ENCODE results near the gene ANGEL1. TPM values are rescaled to one million over a fixed set of nuclear protein-coding genes. Genes with fewer than 3 reads are reported as not detected.
A peak's percentile ranks its signal among the peaks of the same experiment; 100 is the strongest.

The ANGEL1 gene
- total and polyA plus RNA-seq, 2 of the 8 experiments (the other 6 are each of a cell fraction or from before 2014, with no cell fraction given) = 26.8 to 27.2 TPM

DNA sequence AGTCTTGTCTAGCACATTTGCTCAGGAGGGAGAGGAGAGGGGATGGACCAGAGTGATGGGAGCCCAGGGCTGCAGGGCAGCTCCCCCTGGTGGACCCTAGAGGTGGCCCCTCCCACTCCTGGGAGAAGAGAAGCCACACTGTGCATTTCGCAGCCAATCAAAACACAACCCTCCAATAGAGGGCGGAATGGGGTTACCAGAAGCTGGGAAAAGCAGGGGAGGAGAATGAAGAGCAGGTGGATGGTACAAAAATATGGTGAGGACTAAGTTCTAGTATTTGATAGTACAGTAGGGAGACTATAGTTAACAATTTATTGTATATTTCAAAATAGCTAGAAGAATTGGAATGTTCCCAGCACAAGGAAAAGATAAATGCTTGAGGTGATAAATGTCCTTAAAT is 27.8 kb downstream of the ANGEL1 start:
- Histone ChIP-seq H2BK20ac (ENCODE audit: low read length) (no peak overlapping the region), H3K9me3 (ENCODE audit: insufficient read depth in 2 of 2, low read depth in 1 of 2, low read length in 1 of 2) (no peaks in the 10 kb centered on the region), H4K91ac (replicated peaks; ENCODE audit: insufficient read length, low read length) (no peak overlapping the region), H2BK120ac (replicated peaks; ENCODE audit: low read depth, low read length) (no peak overlapping the region), H3K79me1 (ENCODE audit: low read depth, low read length) (no peaks in the 10 kb centered on the region), H3K18ac (ENCODE audit: extremely low read depth, low read length) (no peak overlapping the region), H3K23me2 (ENCODE audit: low read depth, low read length) (no peaks in the 10 kb centered on the region), H3K4ac (replicated peaks; ENCODE audit: insufficient read length, low read depth, low read length) (no peak overlapping the region), H3K56ac (replicated peaks; ENCODE audit: insufficient read length, low read depth, low read length) (no peak overlapping the region), H2BK5ac (ENCODE audit: low read depth, low read length) (no peak overlapping the region), H2BK15ac (ENCODE audit: low read length) (no peak overlapping the region), H4K8ac (ENCODE audit: extremely low read depth, insufficient read depth, low read length) (no peak overlapping the region), H3K79me2 (ENCODE audit: control insufficient read depth in 1 of 2, insufficient read depth in 2 of 2, low read length in 2 of 2) (no peaks in the 10 kb centered on the region), H3K27ac (ENCODE audit: low read depth, low read length) (no peak overlapping the region), H2AK5ac (ENCODE audit: low read depth, low read length) (no peak overlapping the region), H3K27me3 (replicated peaks in 1 of 4; ENCODE audit: control insufficient read depth in 3 of 4, extremely low read depth in 1 of 4, insufficient read depth in 3 of 4, low read length in 3 of 4) (no peaks in the 10 kb centered on the region), H4K20me1 (replicated peaks in 1 of 2; ENCODE audit: control insufficient read depth in 1 of 2, insufficient read depth in 2 of 2, low read length in 2 of 2) (peaks cover 2 to 4% of the 10 kb centered on the region in 2 experiments), H4K5ac (ENCODE audit: insufficient read length, low read depth, low read length) (no peak overlapping the region), H3K4me1 (replicated peaks in 1 of 4; ENCODE audit: control insufficient read depth in 3 of 4, insufficient read depth in 4 of 4, low read length in 3 of 4) (no peaks in the 10 kb centered on the region), H3K9ac (replicated peaks in 1 of 4; ENCODE audit: extremely low read depth in 1 of 4, low read depth in 3 of 4, low read length in 3 of 4) (no peak overlapping the region), H3K4me2 (ENCODE audit: insufficient read depth in 1 of 2, low read depth in 2 of 2, low read length in 2 of 2) (no peak overlapping the region), H2BK12ac (ENCODE audit: low read depth, low read length) (no peak overlapping the region), H3K23ac (ENCODE audit: insufficient read length) (no peak overlapping the region), H3K14ac (ENCODE audit: insufficient read length) (no peak overlapping the region), H2AFZ (ENCODE audit: low read length) (no peak overlapping the region), H3K4me3 (ENCODE audit: extremely low read depth in 1 of 4, insufficient read depth in 2 of 4, low read depth in 3 of 4, low read length in 4 of 4) (no peak overlapping the region), H3K36me3 (ENCODE audit: control insufficient read depth in 2 of 4, insufficient read depth in 4 of 4, low read length in 3 of 4) (peaks cover 6 to 21% (median 19%) of the 10 kb centered on the region in 4 experiments; a peak in 6 of 8 replicates)
- 10% methylated on average over 2 of the region's 2 CpGs; no CpG with 5 or more reads in 1 of the 2 experiments for WGBS, 2 experiments (ENCODE audit: extremely low coverage in 1 of 2, insufficient coverage in 1 of 2, insufficient read length in 1 of 2, insufficient replicate concordance in 2 of 2, low coverage in 1 of 2, low lambda C conversion rate in 2 of 2, missing lambda C conversion rate in 1 of 2)
- ChIA-PET POLR2A (ENCODE audit: partially characterized antibody) (interaction anchor here (0.9 to 2.9 kb wide), 6 partner anchors 8 to 27 kb away, joined by 3 to 8 read pairs (median 4); partner anchors contain the start of gene ANGEL1), CTCF (ENCODE audit: partially characterized antibody) (interaction anchor here (0.6 to 13.7 kb wide), 47 partner anchors 9 to 678 kb away, joined by 3 to 234 read pairs (median 5); partner anchors contain the start of gene VASH1)
- DNase-seq (ENCODE audit: low read depth in 1 of 2, low spot score in 2 of 2) (peak; percentile 58 to 91), FAIRE-seq (peak; percentile 97)
- TF ChIP-seq SP1 (IDR thresholded peaks at IDR 0.05; ENCODE audit: low read depth, low read length) (peak; percentile 88), RAD21 (IDR thresholded peaks at IDR 0.05 in 1 of 2, conservative IDR thresholded peaks at IDR 0.05 in 1 of 2; ENCODE audit: low read depth in 2 of 2, low read length in 2 of 2) (peak; percentile 82 to 85), YY1 (IDR thresholded peaks at IDR 0.05; ENCODE audit: low read depth, low read length) (0 out of 2 replicates have a peak, but pooled peaks have one; percentile 22), JUND (IDR thresholded peaks at IDR 0.05; ENCODE audit: low read length) (peak; percentile 35; the same call in 1 of the 2 replicates), SAP30 (IDR thresholded peaks at IDR 0.05; ENCODE audit: insufficient read depth, insufficient replicate concordance, low read length) (no peak), HDAC2 (IDR thresholded peaks at IDR 0.05; ENCODE audit: borderline replicate concordance in 1 of 2, low read depth in 2 of 2, low read length in 2 of 2) (peak in 1 of 2 experiments; percentile 66; a peak in 1 of 4 replicates), SP4 (IDR thresholded peaks at IDR 0.05; ENCODE audit: low read length) (peak; percentile 72; the same call in 1 of the 2 replicates), ZNF274 (IDR thresholded peaks at IDR 0.05; ENCODE audit: borderline replicate concordance, extremely low read depth, low read length) (no peak), SUZ12 (IDR thresholded peaks at IDR 0.05; ENCODE audit: low read length) (no peak)
- TF ChIP-seq, protein P1, sequence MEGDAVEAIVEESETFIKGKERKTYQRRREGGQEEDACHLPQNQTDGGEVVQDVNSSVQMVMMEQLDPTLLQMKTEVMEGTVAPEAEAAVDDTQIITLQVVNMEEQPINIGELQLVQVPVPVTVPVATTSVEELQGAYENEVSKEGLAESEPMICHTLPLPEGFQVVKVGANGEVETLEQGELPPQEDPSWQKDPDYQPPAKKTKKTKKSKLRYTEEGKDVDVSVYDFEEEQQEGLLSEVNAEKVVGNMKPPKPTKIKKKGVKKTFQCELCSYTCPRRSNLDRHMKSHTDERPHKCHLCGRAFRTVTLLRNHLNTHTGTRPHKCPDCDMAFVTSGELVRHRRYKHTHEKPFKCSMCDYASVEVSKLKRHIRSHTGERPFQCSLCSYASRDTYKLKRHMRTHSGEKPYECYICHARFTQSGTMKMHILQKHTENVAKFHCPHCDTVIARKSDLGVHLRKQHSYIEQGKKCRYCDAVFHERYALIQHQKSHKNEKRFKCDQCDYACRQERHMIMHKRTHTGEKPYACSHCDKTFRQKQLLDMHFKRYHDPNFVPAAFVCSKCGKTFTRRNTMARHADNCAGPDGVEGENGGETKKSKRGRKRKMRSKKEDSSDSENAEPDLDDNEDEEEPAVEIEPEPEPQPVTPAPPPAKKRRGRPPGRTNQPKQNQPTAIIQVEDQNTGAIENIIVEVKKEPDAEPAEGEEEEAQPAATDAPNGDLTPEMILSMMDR (IDR thresholded peaks at IDR 0.05; ENCODE audit: control extremely low read depth in 1 of 3, insufficient read depth in 1 of 3, low read depth in 1 of 3, low read length in 3 of 3) = peak; percentile 94 to 99 (median 98)

All from H1 (cell line).